ENCODE measurements around the gene ATG2A.

The ATG2A gene

GRCh38 chr11:64865286-64866172 lies 51.5 kb downstream of the ATG2A start:
- CTCF ChIA-PET: interaction anchor here (1.2 to 37.3 kb wide), 8 partner anchors 10 to 245 kb away, joined by 3 to 1375 read pairs (median 6); partner anchors contain the start of genes ARL2, CDC42BPG, EHD1 and MAP4K2
- peak; percentile 77 for DNase-seq (ENCODE audit: low read depth, low spot score)
- H3K4me3 ChIP-seq (ENCODE audit: low read depth, low read length): no peak overlapping the region
- TF ChIP-seq, protein P1, sequence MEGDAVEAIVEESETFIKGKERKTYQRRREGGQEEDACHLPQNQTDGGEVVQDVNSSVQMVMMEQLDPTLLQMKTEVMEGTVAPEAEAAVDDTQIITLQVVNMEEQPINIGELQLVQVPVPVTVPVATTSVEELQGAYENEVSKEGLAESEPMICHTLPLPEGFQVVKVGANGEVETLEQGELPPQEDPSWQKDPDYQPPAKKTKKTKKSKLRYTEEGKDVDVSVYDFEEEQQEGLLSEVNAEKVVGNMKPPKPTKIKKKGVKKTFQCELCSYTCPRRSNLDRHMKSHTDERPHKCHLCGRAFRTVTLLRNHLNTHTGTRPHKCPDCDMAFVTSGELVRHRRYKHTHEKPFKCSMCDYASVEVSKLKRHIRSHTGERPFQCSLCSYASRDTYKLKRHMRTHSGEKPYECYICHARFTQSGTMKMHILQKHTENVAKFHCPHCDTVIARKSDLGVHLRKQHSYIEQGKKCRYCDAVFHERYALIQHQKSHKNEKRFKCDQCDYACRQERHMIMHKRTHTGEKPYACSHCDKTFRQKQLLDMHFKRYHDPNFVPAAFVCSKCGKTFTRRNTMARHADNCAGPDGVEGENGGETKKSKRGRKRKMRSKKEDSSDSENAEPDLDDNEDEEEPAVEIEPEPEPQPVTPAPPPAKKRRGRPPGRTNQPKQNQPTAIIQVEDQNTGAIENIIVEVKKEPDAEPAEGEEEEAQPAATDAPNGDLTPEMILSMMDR (IDR thresholded peaks at IDR 0.05; ENCODE audit: insufficient read depth, low read length, missing control alignments): no peak
- POLR2A ChIA-PET: interaction anchor here (1.1 to 5.6 kb wide), 4 partner anchors 9 to 14 kb away, joined by 3 to 61 read pairs (median 21); partner anchors contain the start of gene EHD1

DNA sequence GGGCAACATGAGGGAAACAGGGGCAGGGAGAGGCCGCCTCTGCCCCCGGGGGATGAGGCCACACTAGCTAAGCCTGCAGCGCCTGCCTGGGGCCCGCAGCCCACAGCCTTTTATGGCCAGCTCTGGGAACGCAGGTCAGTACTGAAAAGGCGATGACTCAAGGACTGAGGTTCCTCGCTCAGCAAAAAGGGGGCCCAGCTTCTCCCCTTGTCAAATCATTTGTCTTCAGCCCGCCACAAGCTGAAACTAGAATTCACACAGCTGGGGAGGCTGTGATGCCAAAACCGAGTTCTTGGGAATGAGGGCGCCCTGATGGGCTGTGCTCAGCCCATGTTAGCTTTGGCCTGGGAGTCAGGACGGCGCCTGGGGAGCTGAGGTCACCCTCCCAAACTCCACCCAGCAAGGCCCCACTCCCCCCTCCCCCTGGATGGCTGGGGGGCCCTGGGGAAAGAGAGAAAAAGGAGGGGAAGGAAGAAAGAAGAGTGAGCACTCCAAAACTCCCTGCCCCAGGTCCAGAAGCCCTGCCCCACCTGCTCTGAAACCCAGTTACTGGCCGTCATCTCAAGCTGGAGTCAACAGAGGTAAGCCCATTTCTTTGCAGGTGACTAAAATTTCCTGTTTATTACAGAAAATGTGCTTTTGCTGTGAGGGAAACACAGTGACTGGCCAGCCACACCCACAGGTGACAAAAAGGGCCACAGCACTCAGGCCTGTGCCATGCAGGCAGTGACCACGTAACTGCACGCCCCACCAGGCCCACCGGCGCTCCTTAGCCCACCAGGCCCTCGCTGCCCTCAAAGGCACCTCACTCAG lies 52.3 kb downstream of the ATG2A start:
- 0 out of 2 replicates have a peak overlapping the region, but pooled peaks have one; percentile 3 for H3K4me3 ChIP-seq (ENCODE audit: low read depth, low read length)
- TF ChIP-seq, protein P1 (IDR thresholded peaks at IDR 0.05; ENCODE audit: insufficient read depth, low read length, missing control alignments): no peak
- DNase-seq (ENCODE audit: low read depth, low spot score): peak; percentile 75
- ChIA-PET POLR2A (interaction anchor here (0.7 to 5.6 kb wide), 4 partner anchors 10 to 86 kb away, joined by 3 to 61 read pairs (median 21); partner anchors contain the start of gene EHD1), CTCF (interaction anchor here (1.2 to 37.3 kb wide), 7 partner anchors 10 to 246 kb away, joined by 3 to 1375 read pairs (median 7); partner anchors contain the start of genes ARL2, EHD1 and MAP4K2)

GRCh38 chr11:64864135-64864472 lies 52.9 kb downstream of the ATG2A start:
- ChIA-PET POLR2A (interaction anchor here (0.7 to 5.6 kb wide), 4 partner anchors 9 to 85 kb away, joined by 3 to 61 read pairs (median 21); partner anchors contain the start of gene EHD1), CTCF (interaction anchor here (1.2 to 37.3 kb wide), 7 partner anchors 9 to 247 kb away, joined by 3 to 1375 read pairs (median 7); partner anchors contain the start of genes ARL2, EHD1 and MAP4K2)
- no peak overlapping the region; the same call in none of the 2 replicates for H3K4me3 ChIP-seq (ENCODE audit: low read depth, low read length)
- no peak for DNase-seq (ENCODE audit: low read depth, low spot score)
- TF ChIP-seq, protein P1 (IDR thresholded peaks at IDR 0.05; ENCODE audit: insufficient read depth, low read length, missing control alignments): no peak

DNA sequence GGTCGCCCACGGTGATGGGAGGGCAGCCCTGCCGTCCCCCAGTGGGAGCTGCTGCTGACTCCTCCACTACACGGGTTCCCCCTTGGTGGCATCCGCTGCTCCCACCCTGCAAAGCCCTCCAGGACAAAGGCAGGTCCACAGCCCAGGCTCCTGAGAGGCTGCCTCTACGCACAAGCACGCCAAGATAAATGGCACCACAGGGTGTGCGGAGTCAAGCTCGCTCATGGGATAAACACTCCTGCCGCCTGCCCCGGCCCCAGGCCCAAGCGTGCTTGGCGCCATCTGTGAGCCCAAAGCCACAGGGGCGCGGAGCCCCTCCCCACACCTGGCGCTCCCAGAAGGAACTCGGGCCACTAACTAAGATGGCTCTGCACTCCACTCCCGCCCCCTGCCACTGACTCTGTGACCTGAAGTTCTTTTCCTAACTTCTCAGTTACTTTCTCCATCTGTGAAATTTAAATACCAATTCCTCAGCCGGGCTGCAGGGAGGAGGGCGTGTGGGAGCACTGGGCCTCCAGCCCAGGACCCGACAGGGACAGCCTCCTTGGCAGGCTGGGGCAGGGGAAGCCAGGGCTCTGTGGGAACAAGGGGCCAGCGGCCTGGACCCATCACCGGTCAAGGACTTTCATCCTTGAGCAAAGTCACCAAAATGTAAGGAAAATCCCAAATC lies 53.5 kb downstream of the ATG2A start:
- TF ChIP-seq, protein P1 (IDR thresholded peaks at IDR 0.05; ENCODE audit: insufficient read depth, low read length, missing control alignments): no peak
- POLR2A ChIA-PET: interaction anchor here (0.7 to 5.6 kb wide), 3 partner anchors 9 to 85 kb away, joined by 3 to 61 read pairs (median 38); partner anchors contain the start of gene EHD1

DNA sequence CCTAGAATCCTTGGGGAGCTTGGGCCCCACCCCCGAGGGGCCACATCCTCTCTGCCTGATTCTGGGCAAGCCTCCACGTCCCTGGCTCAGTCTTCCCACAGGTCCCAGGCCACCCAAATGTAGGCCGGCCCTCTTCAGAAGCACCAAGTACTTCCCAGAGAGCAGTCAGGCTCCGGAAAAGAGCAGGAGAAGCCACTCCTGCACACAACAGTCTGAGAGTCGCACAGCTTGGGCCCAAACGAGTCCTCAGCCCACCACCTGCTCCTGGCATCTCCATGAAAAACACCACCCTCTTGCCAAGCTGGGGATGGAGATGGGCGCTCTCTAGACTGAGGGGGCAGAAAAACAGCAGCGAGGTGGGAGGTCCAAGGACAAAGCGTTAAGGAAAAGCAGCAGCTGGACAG lies 54.0 kb downstream of the ATG2A start:
- no peak overlapping the region for H3K4me3 ChIP-seq (ENCODE audit: low read depth, low read length)
- TF ChIP-seq, protein P1 (IDR thresholded peaks at IDR 0.05; ENCODE audit: insufficient read depth, low read length, missing control alignments): no peak
- no peak for DNase-seq (ENCODE audit: low read depth, low spot score)
- POLR2A ChIA-PET: interaction anchor here (3.5 to 5.6 kb wide), 2 partner anchors 8 to 14 kb away, joined by 38 to 61 read pairs; partner anchors contain the start of gene EHD1
- CTCF ChIA-PET: interaction anchor here (1.1 to 37.3 kb wide), 7 partner anchors 8 to 174 kb away, joined by 3 to 1375 read pairs (median 8); partner anchors contain the start of genes EHD1 and MAP4K2

More for the DNA sequence above, 53.5 kb downstream of the ATG2A start:
- CTCF ChIA-PET: interaction anchor here (1.4 to 37.3 kb wide), 6 partner anchors 8 to 247 kb away, joined by 3 to 1375 read pairs (median 14); partner anchors contain the start of genes ARL2, EHD1 and MAP4K2
- no peak for DNase-seq (ENCODE audit: low read depth, low spot score)
- no peak overlapping the region; the same call in 1 of the 2 replicates for H3K4me3 ChIP-seq (ENCODE audit: low read depth, low read length)

All from AG04449 (cell line).